Measurements from ENCODE around the gene GLT6D1. TPM values are rescaled to one million over a fixed set of nuclear protein-coding genes. Genes with fewer than 3 reads are reported as not detected.
A peak's percentile ranks its signal among the peaks of the same experiment; 100 is the strongest.

The GLT6D1 gene, protein sequence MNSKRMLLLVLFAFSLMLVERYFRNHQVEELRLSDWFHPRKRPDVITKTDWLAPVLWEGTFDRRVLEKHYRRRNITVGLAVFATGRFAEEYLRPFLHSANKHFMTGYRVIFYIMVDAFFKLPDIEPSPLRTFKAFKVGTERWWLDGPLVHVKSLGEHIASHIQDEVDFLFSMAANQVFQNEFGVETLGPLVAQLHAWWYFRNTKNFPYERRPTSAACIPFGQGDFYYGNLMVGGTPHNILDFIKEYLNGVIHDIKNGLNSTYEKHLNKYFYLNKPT
- polyA plus RNA-seq (2013, experiment 1 of 2), result 0.03 TPM
- polyA plus RNA-seq (2013, experiment 2 of 2), result not detected

DNA sequence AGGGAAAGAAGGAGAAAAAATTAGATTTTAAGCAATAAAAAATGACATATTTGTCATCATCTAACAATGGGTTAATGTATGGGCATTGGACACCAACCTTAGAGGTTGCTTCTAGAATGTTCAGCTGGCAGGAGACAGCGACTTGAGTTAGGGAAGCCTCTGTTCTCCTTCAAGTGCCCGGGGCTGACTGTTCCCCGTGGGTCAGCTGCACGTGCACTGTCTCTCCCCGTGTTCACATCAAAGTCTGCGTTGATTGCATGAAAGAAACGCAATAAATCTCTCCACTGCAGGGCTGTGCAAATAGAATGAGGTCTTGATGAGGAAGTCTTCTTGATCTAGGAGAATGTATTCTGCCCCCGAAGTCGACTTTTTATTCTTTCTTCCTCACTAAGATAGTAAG, at the start of gene GLT6D1:
Gene GLT6D1 (minus strand): TSS at position 345 of the 400 bp plus-strand sequence. CDS start 353 bp downstream, outside the sequence.
- H2BK5ac ChIP-seq (ENCODE audit: low read length), result no peak within 1 kb of the TSS
- H3K9me3 ChIP-seq (replicated peaks in 1 of 2; ENCODE audit: control insufficient read depth in 2 of 2, insufficient read depth in 1 of 2, low read depth in 1 of 2, low read length in 2 of 2), result peaks cover under 1 to 9% of the 10 kb centered on the region in 2 donors
- no peak within 1 kb of the TSS for H3K4me3 ChIP-seq (ENCODE audit: low read length in 2 of 2)
- no peak within 1 kb of the TSS for H2AK5ac ChIP-seq (ENCODE audit: low read depth, low read length)
- no peaks in the 10 kb centered on the region for H3K27me3 ChIP-seq (ENCODE audit: control insufficient read depth in 3 of 3, insufficient read depth in 3 of 3, low read depth in 1 of 3, low read length in 3 of 3)
- no peak within 1 kb of the TSS for H2AFZ ChIP-seq (ENCODE audit: low read length)
- no peak for DNase-seq (ENCODE audit: low spot score)
- no peak within 1 kb of the TSS for H2BK15ac ChIP-seq (ENCODE audit: low read length)
- H3K18ac ChIP-seq (ENCODE audit: low read length), result no peak within 1 kb of the TSS
- no peak within 1 kb of the TSS for H2BK12ac ChIP-seq (ENCODE audit: low read length)
- no CpG with 5 or more reads among the region's 9 CpGs for WGBS, 2 donors (ENCODE audit: extremely low coverage in 2 of 2, insufficient read length in 2 of 2, insufficient replicate concordance in 1 of 2)
- H2BK120ac ChIP-seq (ENCODE audit: low read depth, low read length), result no peak within 1 kb of the TSS
- H3K36me3 ChIP-seq (replicated peaks in 1 of 2; ENCODE audit: control insufficient read depth in 2 of 2, insufficient read depth in 2 of 2, low read length in 2 of 2), result no peaks in the 10 kb centered on the region
- H3K4me1 ChIP-seq (ENCODE audit: control insufficient read depth in 2 of 2, insufficient read depth in 1 of 2, low read depth in 1 of 2, low read length in 2 of 2), result no peaks in the 10 kb centered on the region
- H3K23ac ChIP-seq (ENCODE audit: low read depth, low read length, poor library complexity), result no peak within 1 kb of the TSS
- H3K27ac ChIP-seq (replicated peaks; ENCODE audit: low read length), result no peak within 1 kb of the TSS
- no peak within 1 kb of the TSS for H3K9ac ChIP-seq (ENCODE audit: low read depth, low read length, poor library complexity)
- no peak within 1 kb of the TSS for H3K4me2 ChIP-seq (ENCODE audit: insufficient read depth, low read length, poor library complexity, severe bottlenecking)
- no peaks in the 10 kb centered on the region for H3K79me1 ChIP-seq (ENCODE audit: low read depth, low read length)
- H3K4ac ChIP-seq (ENCODE audit: low read length), result no peak within 1 kb of the TSS
- no peak within 1 kb of the TSS for H3K14ac ChIP-seq (ENCODE audit: low read length)
- H4K91ac ChIP-seq (ENCODE audit: low read depth, low read length, poor library complexity), result no peak within 1 kb of the TSS
- no peak within 1 kb of the TSS for H4K8ac ChIP-seq (ENCODE audit: low read depth, low read length)

DNA sequence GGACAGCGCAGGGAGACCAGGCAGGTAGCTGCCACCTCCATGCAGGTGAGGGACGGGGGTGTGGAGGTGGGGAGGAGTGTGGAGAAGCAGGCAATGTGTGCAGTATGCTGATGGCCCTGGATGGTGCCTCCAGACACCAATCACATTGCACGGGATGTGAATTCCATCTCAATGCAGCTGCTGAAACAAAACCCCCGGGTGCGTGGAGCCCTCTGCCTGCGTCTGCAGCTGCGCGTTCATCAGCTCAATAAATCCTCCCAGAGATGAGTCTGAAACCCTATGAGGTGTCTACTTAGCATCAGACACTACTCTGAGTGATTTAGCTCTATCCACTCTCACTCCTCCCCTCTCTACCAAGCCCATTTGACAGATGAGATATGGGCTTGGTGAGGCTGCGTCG, 49.7 kb upstream of the GLT6D1 start:
- Histone ChIP-seq H3K4me3 (ENCODE audit: low read length in 2 of 2) (no peak overlapping the region), H3K4ac (ENCODE audit: low read length) (peak overlapping the region; percentile 84), H3K14ac (ENCODE audit: low read length) (peak overlapping the region; percentile 98), H2BK120ac (ENCODE audit: low read depth, low read length) (no peak overlapping the region), H3K79me1 (ENCODE audit: low read depth, low read length) (peaks cover 2% of the 10 kb centered on the region), H2BK12ac (ENCODE audit: low read length) (no peak overlapping the region), H4K91ac (ENCODE audit: low read depth, low read length, poor library complexity) (no peak overlapping the region), H3K9ac (ENCODE audit: low read depth, low read length, poor library complexity) (peak overlapping the region; percentile 21), H3K9me3 (replicated peaks in 1 of 2; ENCODE audit: control insufficient read depth in 2 of 2, insufficient read depth in 1 of 2, low read depth in 1 of 2, low read length in 2 of 2) (peaks cover 0 to 5% of the 10 kb centered on the region in 2 donors), H2BK5ac (ENCODE audit: low read length) (no peak overlapping the region), H3K27me3 (ENCODE audit: control insufficient read depth in 3 of 3, insufficient read depth in 3 of 3, low read depth in 1 of 3, low read length in 3 of 3) (peaks cover 0 to 30% (median 3%) of the 10 kb centered on the region in 3 experiments), H2BK15ac (ENCODE audit: low read length) (peak overlapping the region; percentile 26), H2AFZ (ENCODE audit: low read length) (no peak overlapping the region), H3K4me2 (ENCODE audit: insufficient read depth, low read length, poor library complexity, severe bottlenecking) (no peak overlapping the region), H3K36me3 (replicated peaks in 1 of 2; ENCODE audit: control insufficient read depth in 2 of 2, insufficient read depth in 2 of 2, low read length in 2 of 2) (peaks cover 0 to 3% of the 10 kb centered on the region in 2 donors), H3K23ac (ENCODE audit: low read depth, low read length, poor library complexity) (peak overlapping the region; percentile 91), H3K4me1 (ENCODE audit: control insufficient read depth in 2 of 2, insufficient read depth in 1 of 2, low read depth in 1 of 2, low read length in 2 of 2) (peaks cover 0 to 12% of the 10 kb centered on the region in 2 donors), H3K27ac (replicated peaks; ENCODE audit: low read length) (no peak overlapping the region), H3K18ac (ENCODE audit: low read length) (peak overlapping the region; percentile 80), H2AK5ac (ENCODE audit: low read depth, low read length) (peak overlapping the region; percentile 81), H4K8ac (ENCODE audit: low read depth, low read length) (no peak overlapping the region)
- no peak for DNase-seq (ENCODE audit: low spot score)
- no CpG with 5 or more reads among the region's 10 CpGs for WGBS, 2 donors (ENCODE audit: extremely low coverage in 2 of 2, insufficient read length in 2 of 2, insufficient replicate concordance in 1 of 2)

GRCh38 chr9:135687216-135687615, 47.9 kb upstream of the GLT6D1 start:
- WGBS, 2 donors (ENCODE audit: extremely low coverage in 2 of 2, insufficient read length in 2 of 2, insufficient replicate concordance in 1 of 2), result no CpG with 5 or more reads among the region's 15 CpGs
- peaks cover 0 to 3% of the 10 kb centered on the region in 2 donors for H3K36me3 ChIP-seq (replicated peaks in 1 of 2; ENCODE audit: control insufficient read depth in 2 of 2, insufficient read depth in 2 of 2, low read length in 2 of 2)
- no peak overlapping the region for H2BK120ac ChIP-seq (ENCODE audit: low read depth, low read length)
- peak overlapping the region; percentile 94 for H2AK5ac ChIP-seq (ENCODE audit: low read depth, low read length)
- peak overlapping the region; percentile 82 for H4K8ac ChIP-seq (ENCODE audit: low read depth, low read length)
- H2BK5ac ChIP-seq (ENCODE audit: low read length), result no peak overlapping the region
- peak overlapping the region; percentile 95 for H3K23ac ChIP-seq (ENCODE audit: low read depth, low read length, poor library complexity)
- H3K9me3 ChIP-seq (replicated peaks in 1 of 2; ENCODE audit: control insufficient read depth in 2 of 2, insufficient read depth in 1 of 2, low read depth in 1 of 2, low read length in 2 of 2), result peaks cover 0 to 5% of the 10 kb centered on the region in 2 donors
- H3K9ac ChIP-seq (ENCODE audit: low read depth, low read length, poor library complexity), result peak overlapping the region; percentile 44
- H3K14ac ChIP-seq (ENCODE audit: low read length), result peak overlapping the region; percentile 99
- H3K79me1 ChIP-seq (ENCODE audit: low read depth, low read length), result peaks cover under 1% of the 10 kb centered on the region
- peak overlapping the region; percentile 28 for H3K18ac ChIP-seq (ENCODE audit: low read length)
- H3K27ac ChIP-seq (replicated peaks; ENCODE audit: low read length), result no peak overlapping the region
- no peak overlapping the region for H3K4ac ChIP-seq (ENCODE audit: low read length)
- DNase-seq (ENCODE audit: low spot score), result no peak
- no peak overlapping the region for H4K91ac ChIP-seq (ENCODE audit: low read depth, low read length, poor library complexity)
- no peak overlapping the region for H3K4me3 ChIP-seq (ENCODE audit: low read length in 2 of 2)
- H2BK15ac ChIP-seq (ENCODE audit: low read length), result peak overlapping the region; percentile 89
- peaks cover 0 to 19% (median 3%) of the 10 kb centered on the region in 3 experiments for H3K27me3 ChIP-seq (ENCODE audit: control insufficient read depth in 3 of 3, insufficient read depth in 3 of 3, low read depth in 1 of 3, low read length in 3 of 3)
- H2AFZ ChIP-seq (ENCODE audit: low read length), result no peak overlapping the region
- H2BK12ac ChIP-seq (ENCODE audit: low read length), result peak overlapping the region; percentile 97
- no peak overlapping the region for H3K4me2 ChIP-seq (ENCODE audit: insufficient read depth, low read length, poor library complexity, severe bottlenecking)
- H3K4me1 ChIP-seq (ENCODE audit: control insufficient read depth in 2 of 2, insufficient read depth in 1 of 2, low read depth in 1 of 2, low read length in 2 of 2), result peaks cover 0 to 4% of the 10 kb centered on the region in 2 donors

DNA sequence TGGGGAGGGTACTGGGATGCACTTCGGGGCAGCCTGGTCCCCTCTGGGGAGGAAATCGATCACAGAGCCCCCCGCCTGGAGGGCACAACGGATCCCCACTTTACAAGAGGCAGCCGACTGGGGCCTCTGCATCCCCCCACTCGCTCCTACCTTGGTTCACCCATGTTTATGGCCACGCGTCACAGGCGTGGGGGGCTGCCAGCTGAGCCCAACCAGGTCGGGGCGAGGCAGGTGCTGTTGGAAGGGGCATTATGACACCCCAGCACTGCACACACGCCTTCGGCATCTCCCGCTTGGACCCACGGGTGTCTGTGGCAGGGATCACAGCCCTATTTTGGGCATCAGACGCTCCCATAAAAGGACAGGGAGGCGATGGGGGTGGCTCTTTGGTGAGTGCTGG, 45.4 kb upstream of the GLT6D1 start:
- Histone ChIP-seq H3K14ac (ENCODE audit: low read length) (no peak overlapping the region), H4K8ac (ENCODE audit: low read depth, low read length) (no peak overlapping the region), H2BK15ac (ENCODE audit: low read length) (no peak overlapping the region), H3K9me3 (replicated peaks in 1 of 2; ENCODE audit: control insufficient read depth in 2 of 2, insufficient read depth in 1 of 2, low read depth in 1 of 2, low read length in 2 of 2) (no peaks in the 10 kb centered on the region), H2BK12ac (ENCODE audit: low read length) (no peak overlapping the region), H3K9ac (ENCODE audit: low read depth, low read length, poor library complexity) (no peak overlapping the region), H2BK5ac (ENCODE audit: low read length) (no peak overlapping the region), H3K36me3 (replicated peaks in 1 of 2; ENCODE audit: control insufficient read depth in 2 of 2, insufficient read depth in 2 of 2, low read length in 2 of 2) (no peaks in the 10 kb centered on the region), H3K4ac (ENCODE audit: low read length) (no peak overlapping the region), H3K4me2 (ENCODE audit: insufficient read depth, low read length, poor library complexity, severe bottlenecking) (no peak overlapping the region), H3K18ac (ENCODE audit: low read length) (no peak overlapping the region), H2AFZ (ENCODE audit: low read length) (no peak overlapping the region), H4K91ac (ENCODE audit: low read depth, low read length, poor library complexity) (no peak overlapping the region), H2BK120ac (ENCODE audit: low read depth, low read length) (no peak overlapping the region), H3K4me1 (ENCODE audit: control insufficient read depth in 2 of 2, insufficient read depth in 1 of 2, low read depth in 1 of 2, low read length in 2 of 2) (no peaks in the 10 kb centered on the region), H3K4me3 (ENCODE audit: low read length in 2 of 2) (no peak overlapping the region), H3K27me3 (ENCODE audit: control insufficient read depth in 3 of 3, insufficient read depth in 3 of 3, low read depth in 1 of 3, low read length in 3 of 3) (peaks cover 0 to 16% (median 0%) of the 10 kb centered on the region in 3 experiments), H3K79me1 (ENCODE audit: low read depth, low read length) (no peaks in the 10 kb centered on the region), H3K27ac (replicated peaks; ENCODE audit: low read length) (no peak overlapping the region), H3K23ac (ENCODE audit: low read depth, low read length, poor library complexity) (peak overlapping the region; percentile 85), H2AK5ac (ENCODE audit: low read depth, low read length) (peak overlapping the region; percentile 90)
- DNase-seq (ENCODE audit: low spot score), result no peak
- no CpG with 5 or more reads among the region's 17 CpGs for WGBS, 2 donors (ENCODE audit: extremely low coverage in 2 of 2, insufficient read length in 2 of 2, insufficient replicate concordance in 1 of 2)
